Gastroesophageal sphincter (tissue), 4 donors: ENCODE data around the gene SLCO3A1. TPM values are rescaled to one million over a fixed set of nuclear protein-coding genes. Genes with fewer than 3 reads are reported as not detected.
"Not testable (repeated sequence)": the region's sequence is repeated elsewhere in the genome, so short reads cannot be mapped to it uniquely, and the experiment has no call there.

Source experiments
- ATAC-seq: fragments of 150-250 bp; one replicate; pipeline ENCODE4 v1.9.1; 2016; ENCODE audit warnings: mild to moderate bottlenecking, moderate library complexity
- H3K27ac ChIP-seq, 4 donors: fragments of 200-600 bp; sonication (generic) in 3 of 4; 1 replicate in 3 of 4; 2 replicates in 1 of 4; pipeline ENCODE4 v1.5.1; 2016 to 2019
- H3K27me3 ChIP-seq: fragments of 200-600 bp; sonication (generic); one replicate; pipeline ENCODE4 v1.5.1; 2019
- H3K36me3 ChIP-seq, 2 donors: fragments of 200-600 bp; sonication (generic); one replicate each; pipeline ENCODE4 v1.5.1; 2019; ENCODE audit warnings: control low read depth in 1 of 2
- H3K4me1 ChIP-seq, 3 donors: fragments of 200-600 bp; sonication (generic); 1 replicate in 2 of 3; 2 replicates in 1 of 3; pipeline ENCODE4 v1.5.1; 2016 to 2019; ENCODE audit warnings: control low read depth in 2 of 3
- H3K4me3 ChIP-seq, 2 donors: fragments of 200-600 bp; sonication (generic); one replicate each; pipeline ENCODE4 v1.5.1; 2019; ENCODE audit warnings: mild to moderate bottlenecking in 1 of 2, moderate library complexity in 1 of 2
- H3K9me3 ChIP-seq, 3 donors: fragments of 200-600 bp; sonication (generic); one replicate each; pipeline ENCODE4 v1.5.1; 2017 to 2019; ENCODE audit warnings: control low read depth in 2 of 3
- CTCF ChIP-seq, 4 experiments: fragments of 200-600 bp in 2 of 4; fragments of 450-650 bp in 2 of 4; sonication (generic) in 1 of 4; IDR thresholded peaks; one replicate each; pipeline ENCODE4 v1.5.1; 2017 to 2019; ENCODE audit warnings: antibody characterized with exemption in 4 of 4, mild to moderate bottlenecking in 2 of 4, moderate library complexity in 2 of 4
- EP300 ChIP-seq: sonication (generic); formaldehyde crosslinking; IDR thresholded peaks from one replicate; pipeline ENCODE4 v1.6.1; 2017; ENCODE audit warnings: antibody characterized with exemption, mild to moderate bottlenecking
- POLR2A ChIP-seq, 2 donors: fragments of 450-650 bp; IDR thresholded peaks; one replicate each; pipeline ENCODE4 v1.6.1; 2017; ENCODE audit warnings: antibody characterized with exemption in 2 of 2, mild to moderate bottlenecking in 2 of 2, moderate library complexity in 1 of 2
- POLR2AphosphoS5 ChIP-seq: sonication (generic); formaldehyde crosslinking; IDR thresholded peaks from one replicate; pipeline ENCODE4 v1.6.1; 2017; ENCODE audit warnings: antibody characterized with exemption
- WGBS, 2 donors: methylation state at CpG; one replicate each; pipeline ENCODE4 v1.1.5; 2018; ENCODE audit warnings: low coverage in 1 of 2; 5-methylcytosine and 5-hydroxymethylcytosine counted together
- total RNA-seq, 4 donors: library from RNA; depleted of rRNA; stranded (reverse); fragments of >200 nt; gene quantifications; one replicate each; pipeline ENCODE4 v1.1.0, GENCODE V29; 2016

The SLCO3A1 gene
- total RNA-seq, 4 donors from 2014 or later = 10.1 to 14.4 (median 12.1) TPM

- Histone ChIP-seq H3K4me1 (peaks cover 0 to 15% (median 0%) of the 10 kb centered on the region in 3 donors), H3K27me3 (no peaks in the 10 kb centered on the region), H3K9me3 (no peaks in the 10 kb centered on the region), H3K4me3 (no peak overlapping the region), H3K36me3 (no peaks in the 10 kb centered on the region), H3K27ac (no peak overlapping the region)
- ATAC-seq = no peak
- TF ChIP-seq CTCF (IDR thresholded peaks at IDR 0.05) = no peak
- no peak for TF ChIP-seq POLR2AphosphoS5
- no peak for TF ChIP-seq POLR2A (IDR thresholded peaks at IDR 0.05)
- no peak for TF ChIP-seq EP300
- 64 to 85% methylated on average over 3 to 5 of the region's 5 CpGs for WGBS, 2 donors
Measured at GRCh38 chr15:92053753-92054316, 200.3 kb downstream of the SLCO3A1 start.

GRCh38 chr15:92056875-92057274 is 203.4 kb downstream of the SLCO3A1 start:
- Histone ChIP-seq H3K9me3 (no peaks in the 10 kb centered on the region), H3K36me3 (no peaks in the 10 kb centered on the region), H3K27ac (no peak overlapping the region), H3K27me3 (no peaks in the 10 kb centered on the region), H3K4me1 (no peaks in the 10 kb centered on the region), H3K4me3 (no peak overlapping the region)
- no peak for ATAC-seq
- 83% methylated on average over 4 of the region's 4 CpGs; no CpG with 5 or more reads in 1 of the 2 donors for WGBS, 2 donors
- TF ChIP-seq POLR2AphosphoS5 (no peak), EP300 (no peak), CTCF (IDR thresholded peaks at IDR 0.05) (no peak), POLR2A (IDR thresholded peaks at IDR 0.05) (no peak)

GRCh38 chr15:92059036-92059970 is 205.8 kb downstream of the SLCO3A1 start:
- Histone ChIP-seq H3K4me3 (no peak overlapping the region), H3K9me3 (no peaks in the 10 kb centered on the region), H3K27me3 (no peaks in the 10 kb centered on the region), H3K4me1 (peaks cover 0 to 10% (median 0%) of the 10 kb centered on the region in 3 donors), H3K27ac (no peak overlapping the region), H3K36me3 (no peaks in the 10 kb centered on the region)
- TF ChIP-seq POLR2A (IDR thresholded peaks at IDR 0.05) (no peak), EP300 (no peak), POLR2AphosphoS5 (no peak), CTCF (IDR thresholded peaks at IDR 0.05) (no peak)
- no peak for ATAC-seq
- WGBS, 2 donors = 96 to 98% methylated on average over 5 to 7 of the region's 15 CpGs

- 67 to 78% methylated on average over 2 to 3 of the region's 3 CpGs for WGBS, 2 donors
- not testable (repeated sequence) for ATAC-seq, H3K27me3 ChIP-seq, H3K27ac ChIP-seq, H3K9me3 ChIP-seq, H3K4me3 ChIP-seq, H3K36me3 ChIP-seq, H3K4me1 ChIP-seq
Measured at GRCh38 chr15:92059971-92060311, 206.4 kb downstream of the SLCO3A1 start.

GRCh38 chr15:92061511-92062195 is 208.1 kb downstream of the SLCO3A1 start:
- no peak overlapping the region for H3K27ac ChIP-seq

More at GRCh38 chr15:92061511-92062195, 208.1 kb downstream of the SLCO3A1 start:
- peaks cover 0 to 10% (median 0%) of the 10 kb centered on the region in 3 donors for H3K4me1 ChIP-seq
- whole genome bisulfite sequencing, 2 donors = 92 to 100% methylated on average over 1 to 4 of the region's 7 CpGs
- no peaks in the 10 kb centered on the region for H3K27me3 ChIP-seq
- no peak overlapping the region for H3K4me3 ChIP-seq
- TF ChIP-seq EP300 (no peak), CTCF (IDR thresholded peaks at IDR 0.05) (no peak), POLR2AphosphoS5 (no peak), POLR2A (IDR thresholded peaks at IDR 0.05) (no peak)
- no peaks in the 10 kb centered on the region for H3K9me3 ChIP-seq
- H3K36me3 ChIP-seq = no peaks in the 10 kb centered on the region
- ATAC-seq = no peak
